K562 (cell line): ENCODE results near the gene CDH12.
"Not testable (repeated sequence)": the region's sequence is repeated elsewhere in the genome, so short reads cannot be mapped to it uniquely, and the experiment has no call there.

Experiments used
- SMC3 ChIP-seq: conservative IDR thresholded peaks from 2 replicates; pipeline ENCODE4 v1.6.1; 2011; ENCODE audit warnings: low read depth, low read length, improper control_type of control experiment; ENCODE audit not compliant: insufficient read depth
- TF ChIP-seq, protein P1 (sequence below): sonication (generic); formaldehyde crosslinking; IDR thresholded peaks from 2 replicates; pipeline ENCODE4 v1.8.1; 2022; ENCODE audit warnings: missing genetic modification reagents

DNA sequence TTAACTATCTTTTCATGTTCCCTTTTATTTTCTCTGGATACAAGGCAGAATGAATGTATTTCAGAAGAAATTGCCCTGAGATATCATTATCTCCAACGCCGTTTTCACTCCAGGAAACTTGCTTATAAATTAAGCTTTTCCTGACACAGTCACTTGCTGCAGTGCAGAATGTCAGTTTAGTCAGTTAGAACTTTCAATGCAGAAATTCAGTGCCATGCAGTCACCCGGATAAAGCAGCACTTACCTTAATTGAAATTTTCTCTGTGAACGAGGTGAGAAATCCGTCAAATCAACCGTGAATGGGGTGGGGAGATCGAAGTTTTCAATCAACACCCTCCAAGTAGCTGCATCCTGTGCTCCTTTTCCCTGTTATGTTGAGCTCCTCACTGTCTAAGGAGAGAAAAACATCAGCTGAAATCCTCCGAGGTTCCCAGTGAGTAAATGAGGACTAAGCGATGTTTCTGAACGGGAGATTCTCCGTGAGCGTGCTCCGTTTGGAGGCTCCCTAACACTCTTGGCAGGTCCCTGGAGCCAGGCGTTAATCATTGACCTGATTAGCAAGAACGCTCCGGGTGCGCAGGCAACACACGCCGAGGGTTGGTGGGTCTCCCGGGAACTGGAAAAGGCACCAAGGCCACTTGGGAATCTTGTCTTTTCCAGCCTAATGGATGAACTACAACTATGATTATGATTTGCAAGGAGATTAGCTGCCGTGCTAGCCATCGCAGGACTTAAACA lies 640.7 kb downstream of the CDH12 start:
- TF ChIP-seq, protein P1, sequence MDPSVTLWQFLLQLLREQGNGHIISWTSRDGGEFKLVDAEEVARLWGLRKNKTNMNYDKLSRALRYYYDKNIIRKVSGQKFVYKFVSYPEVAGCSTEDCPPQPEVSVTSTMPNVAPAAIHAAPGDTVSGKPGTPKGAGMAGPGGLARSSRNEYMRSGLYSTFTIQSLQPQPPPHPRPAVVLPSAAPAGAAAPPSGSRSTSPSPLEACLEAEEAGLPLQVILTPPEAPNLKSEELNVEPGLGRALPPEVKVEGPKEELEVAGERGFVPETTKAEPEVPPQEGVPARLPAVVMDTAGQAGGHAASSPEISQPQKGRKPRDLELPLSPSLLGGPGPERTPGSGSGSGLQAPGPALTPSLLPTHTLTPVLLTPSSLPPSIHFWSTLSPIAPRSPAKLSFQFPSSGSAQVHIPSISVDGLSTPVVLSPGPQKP (CRISPR knock-in tag): not testable (repeated sequence)
- TF ChIP-seq SMC3: not testable (repeated sequence)
